ENCODE data around the gene PPHLN1. TPM values are rescaled to one million over a fixed set of nuclear protein-coding genes. Genes with fewer than 3 reads are reported as not detected.

PPHLN1 gene
- total RNA-seq, 1 experiment from 2014 or later, result 77.3 TPM

GRCh38 chr12:42482041-42482747 lies 156.2 kb downstream of the PPHLN1 start:
- no peak for DNase-seq (ENCODE audit: low read depth)

GRCh38 chr12:42482748-42483520 lies 157.0 kb downstream of the PPHLN1 start:
- peak; percentile 47 for DNase-seq (ENCODE audit: low read depth)

GRCh38 chr12:42483521-42483790 lies 157.5 kb downstream of the PPHLN1 start:
- DNase-seq (ENCODE audit: low read depth), result no peak

GRCh38 chr12:42484996-42485395 lies 159.0 kb downstream of the PPHLN1 start:
- peak; percentile 23 for DNase-seq (ENCODE audit: low read depth)

GRCh38 chr12:42485823-42486222 lies 159.9 kb downstream of the PPHLN1 start:
- no peak for DNase-seq (ENCODE audit: low read depth)

- no peak for DNase-seq (ENCODE audit: low read depth)
These were observed 160.4 kb downstream of the PPHLN1 start for GRCh38 chr12:42486407-42486806.

- no peak for DNase-seq (ENCODE audit: low read depth)
These were observed 164.4 kb downstream of the PPHLN1 start for GRCh38 chr12:42490261-42490842.

Other genes with a start within 250 kb of the PPHLN1 start
- 19.2 and 19.8 TPM in 2 replicates for gene GXYLT1, start 181.3 kb upstream of the PPHLN1 start, total RNA-seq (2014; rRNA removed)
- 17.7 and 17.8 TPM in 2 replicates for gene YAF2, start 87.9 kb upstream of the PPHLN1 start, total RNA-seq (2014; rRNA removed)
- 33.6 and 35.5 TPM in 2 replicates for gene ZCRB1, start 73 bp upstream of the PPHLN1 start, total RNA-seq (2014; rRNA removed)

All from LHCN-M2 (cell line).